HEK293 (cell line): ENCODE results near the gene RCC1.

Experiments used
- CTCF ChIA-PET: fragments of 350-600 bp; formaldehyde crosslinking; extraction: SDS; loops from one replicate; lab custom pipeline; 2021; ENCODE audit warnings: antibody characterized with exemption; lab: Yijun Ruan, JAX
- POLR2A ChIA-PET: fragments of 300-600 bp; formaldehyde crosslinking; extraction: SDS; loops from one replicate; lab custom pipeline; 2020; ENCODE audit warnings: antibody characterized with exemption, inconsistent platforms; lab: Yijun Ruan, JAX
- H3K27ac ChIP-seq: fragments of 200-500 bp; sonication (Bioruptor generic); 2 replicates; pipeline ENCODE4 v1.5.1; 2014; ENCODE audit warnings: low read depth, low read length, control low read depth, inconsistent platforms; ENCODE audit errors: extremely low read depth
- H3K36me3 ChIP-seq, 2 experiments: fragments of 200-500 bp in 1 of 2; sonication (Bioruptor generic) in 1 of 2; 1 replicate in 1 of 2; 2 replicates in 1 of 2; pipeline ENCODE4 v1.5.1; 2014 to 2017; ENCODE audit warnings: inconsistent platforms in 2 of 2, low read length in 2 of 2; ENCODE audit not compliant: control insufficient read depth in 2 of 2, insufficient read depth in 1 of 2
- H3K4me1 ChIP-seq: fragments of 200-500 bp; sonication (Bioruptor generic); 2 replicates; pipeline ENCODE4 v1.5.1; 2014; ENCODE audit warnings: mild to moderate bottlenecking, low read length, inconsistent platforms; ENCODE audit not compliant: control insufficient read depth, insufficient read depth
- H3K4me3 ChIP-seq: 2 replicates; pipeline ENCODE4 v1.5.1; 2011; ENCODE audit warnings: low read depth, mild to moderate bottlenecking, control low read depth, low read length, moderate library complexity
- H3K9me3 ChIP-seq: fragments of 200-500 bp; sonication (Bioruptor generic); 2 replicates; pipeline ENCODE4 v1.5.1; 2014; ENCODE audit warnings: low read depth, low read length, inconsistent platforms; ENCODE audit not compliant: control insufficient read depth, insufficient read depth
- CTCF ChIP-seq: fragments of 450-650 bp; formaldehyde crosslinking; IDR thresholded peaks from 2 replicates; pipeline ENCODE4 v1.5.1; 2016; ENCODE audit warnings: missing biosample characterization, missing genetic modification characterization
- EGR2 ChIP-seq: fragments of 450-650 bp; formaldehyde crosslinking; IDR thresholded peaks from 2 replicates; pipeline ENCODE4 v1.5.1; 2016; ENCODE audit warnings: low read depth, missing biosample characterization, missing genetic modification characterization
- IKZF3 ChIP-seq: fragments of 450-650 bp; IDR thresholded peaks from 2 replicates; pipeline ENCODE4 v1.5.0; 2018; ENCODE audit warnings: missing biosample characterization, mild to moderate bottlenecking, missing genetic modification characterization, moderate library complexity
- KLF8 ChIP-seq: fragments of 450-650 bp; formaldehyde crosslinking; IDR thresholded peaks from 2 replicates; pipeline ENCODE4 v1.5.1; 2016; ENCODE audit warnings: missing biosample characterization, missing genetic modification characterization
- MYNN ChIP-seq: fragments of 450-650 bp; formaldehyde crosslinking; IDR thresholded peaks from 2 replicates; pipeline ENCODE4 v1.5.1; 2016; ENCODE audit warnings: missing biosample characterization, missing genetic modification characterization, borderline replicate concordance
- OSR2 ChIP-seq: fragments of 450-650 bp; formaldehyde crosslinking; IDR thresholded peaks from 2 replicates; pipeline ENCODE4 v1.5.1; 2016; ENCODE audit warnings: missing biosample characterization, missing genetic modification characterization
- PATZ1 ChIP-seq: fragments of 450-650 bp; formaldehyde crosslinking; IDR thresholded peaks from 2 replicates; pipeline ENCODE4 v1.5.1; 2016; ENCODE audit warnings: missing biosample characterization, missing genetic modification characterization
- ZBTB21 ChIP-seq: fragments of 450-650 bp; formaldehyde crosslinking; IDR thresholded peaks from 2 replicates; pipeline ENCODE4 v1.5.1; 2017; ENCODE audit warnings: missing biosample characterization, missing genetic modification characterization
- ZBTB49 ChIP-seq: fragments of 450-650 bp; formaldehyde crosslinking; IDR thresholded peaks from 2 replicates; pipeline ENCODE4 v1.5.1; 2016; ENCODE audit warnings: missing biosample characterization, missing genetic modification characterization, low read depth
- ZNF10 ChIP-seq: fragments of 450-650 bp; formaldehyde crosslinking; IDR thresholded peaks from 2 replicates; pipeline ENCODE4 v1.5.1; 2017; ENCODE audit warnings: missing biosample characterization, missing genetic modification characterization
- ZNF16 ChIP-seq: fragments of 450-650 bp; formaldehyde crosslinking; IDR thresholded peaks from 2 replicates; pipeline ENCODE4 v1.5.1; 2016; ENCODE audit warnings: low read depth, missing biosample characterization, missing genetic modification characterization
- ZNF18 ChIP-seq: fragments of 450-650 bp; formaldehyde crosslinking; IDR thresholded peaks from 2 replicates; pipeline ENCODE4 v1.5.1; 2016; ENCODE audit warnings: missing biosample characterization, missing genetic modification characterization
- ZNF19 ChIP-seq: fragments of 450-650 bp; formaldehyde crosslinking; IDR thresholded peaks from 2 replicates; pipeline ENCODE4; 2016; ENCODE audit warnings: missing biosample characterization, missing genetic modification characterization, low read depth
- ZNF2 ChIP-seq: fragments of 450-650 bp; formaldehyde crosslinking; IDR thresholded peaks from 2 replicates; pipeline ENCODE4 v1.5.1; 2016; ENCODE audit warnings: missing biosample characterization, missing genetic modification characterization
- ZNF324 ChIP-seq: fragments of 450-650 bp; formaldehyde crosslinking; IDR thresholded peaks from 2 replicates; pipeline ENCODE4 v1.5.1; 2016; ENCODE audit warnings: missing biosample characterization, missing genetic modification characterization
- ZNF354C ChIP-seq: fragments of 450-650 bp; formaldehyde crosslinking; IDR thresholded peaks from 2 replicates; pipeline ENCODE4 v1.5.1; 2016; ENCODE audit warnings: missing biosample characterization, missing genetic modification characterization, low read depth, borderline replicate concordance
- ZNF391 ChIP-seq: fragments of 450-650 bp; formaldehyde crosslinking; IDR thresholded peaks from 2 replicates; pipeline ENCODE4 v1.5.1; 2016; ENCODE audit warnings: low read depth, missing biosample characterization, missing genetic modification characterization, borderline replicate concordance
- ZNF394 ChIP-seq: fragments of 450-650 bp; formaldehyde crosslinking; IDR thresholded peaks from 2 replicates; pipeline ENCODE4 v1.5.1; 2016; ENCODE audit warnings: missing biosample characterization, missing genetic modification characterization, mild to moderate bottlenecking, moderate library complexity, borderline replicate concordance
- ZNF426 ChIP-seq: fragments of 450-650 bp; formaldehyde crosslinking; IDR thresholded peaks from 2 replicates; pipeline ENCODE4 v1.5.1; 2017; ENCODE audit warnings: missing biosample characterization, missing genetic modification characterization, mild to moderate bottlenecking, inconsistent platforms, moderate library complexity
- ZNF654 ChIP-seq: fragments of 450-650 bp; formaldehyde crosslinking; IDR thresholded peaks from 2 replicates; pipeline ENCODE4 v1.5.1; 2016; ENCODE audit warnings: low read depth, missing biosample characterization, missing genetic modification characterization
- ZNF658 ChIP-seq: fragments of 450-650 bp; formaldehyde crosslinking; IDR thresholded peaks from 2 replicates; pipeline ENCODE4; 2016; ENCODE audit warnings: missing biosample characterization, missing genetic modification characterization
- ZNF747 ChIP-seq: fragments of 450-650 bp; formaldehyde crosslinking; IDR thresholded peaks from 2 replicates; pipeline ENCODE4 v1.5.1; 2016; ENCODE audit warnings: missing biosample characterization, missing genetic modification characterization
- ZNF785 ChIP-seq: fragments of 450-650 bp; formaldehyde crosslinking; IDR thresholded peaks from 2 replicates; pipeline ENCODE4 v1.5.1; 2016; ENCODE audit warnings: missing biosample characterization, missing genetic modification characterization
- ZNF791 ChIP-seq: fragments of 450-650 bp; formaldehyde crosslinking; IDR thresholded peaks from 2 replicates; pipeline ENCODE4 v1.5.1; 2016; ENCODE audit warnings: missing biosample characterization, missing genetic modification characterization
- ZSCAN23 ChIP-seq: fragments of 450-650 bp; formaldehyde crosslinking; IDR thresholded peaks from 2 replicates; pipeline ENCODE4 v1.5.1; 2016; ENCODE audit warnings: missing biosample characterization, missing genetic modification characterization
- ZSCAN4 ChIP-seq: fragments of 450-650 bp; formaldehyde crosslinking; IDR thresholded peaks from 2 replicates; pipeline ENCODE4 v1.5.1; 2017; ENCODE audit warnings: missing biosample characterization, missing genetic modification characterization
- TF ChIP-seq, protein P1 (sequence below): fragments of 450-650 bp; formaldehyde crosslinking; IDR thresholded peaks from 2 replicates; pipeline ENCODE4 v1.5.1; 2016; ENCODE audit warnings: missing biosample characterization, missing genetic modification characterization

Gene RCC1

GRCh38 chr1:28577738-28578536 lies 72.1 kb downstream of the RCC1 start:
- no peak overlapping the region for H3K4me3 ChIP-seq
- ChIA-PET CTCF (interaction anchor here (0.6 kb wide), 1 partner anchor 109 kb away, joined by 3 read pairs; no protein-coding TSS in a partner anchor), POLR2A (interaction anchor here (0.8 to 2.6 kb wide), 4 partner anchors 13 to 65 kb away, joined by 3 to 11 read pairs (median 4); partner anchors contain the start of genes TAF12 and TRNAU1AP)
- peaks cover 30 to 61% of the 10 kb centered on the region in 2 experiments for H3K36me3 ChIP-seq
- H3K9me3 ChIP-seq: no peaks in the 10 kb centered on the region
- H3K27ac ChIP-seq: no peak overlapping the region
- H3K4me1 ChIP-seq: no peaks in the 10 kb centered on the region; the same call in 1 of the 2 replicates
- TF ChIP-seq ZNF16 (tag by site-specific recombination) (no peak), ZNF19 (tag by site-specific recombination) (no peak), ZSCAN23 (no peak), ZNF747 (no peak), ZNF785 (no peak), MYNN (tag by site-specific recombination) (no peak), EGR2 (tag by site-specific recombination) (no peak), ZNF791 (no peak), ZNF18 (tag by site-specific recombination) (no peak), ZSCAN4 (tag by site-specific recombination) (no peak), ZBTB49 (no peak), CTCF (tag by site-specific recombination) (no peak), ZBTB21 (no peak), ZNF391 (tag by site-specific recombination) (no peak), ZNF2 (tag by site-specific recombination) (0 out of 2 replicates have a peak, but pooled peaks have one; percentile 19), ZNF654 (tag by site-specific recombination) (no peak), ZNF658 (tag by site-specific recombination) (no peak), ZNF426 (tag by site-specific recombination) (no peak), KLF8 (tag by site-specific recombination) (0 out of 2 replicates have a peak, but pooled peaks have one; percentile 23), ZNF324 (tag by site-specific recombination) (no peak), IKZF3 (tag by site-specific recombination) (peak; percentile 37; the same call in 1 of the 2 replicates), ZNF10 (peak; percentile 14; the same call in 1 of the 2 replicates), PATZ1 (no peak), ZNF354C (tag by site-specific recombination) (no peak), ZNF394 (tag by site-specific recombination) (no peak), OSR2 (tag by site-specific recombination) (no peak)
- TF ChIP-seq, protein P1, sequence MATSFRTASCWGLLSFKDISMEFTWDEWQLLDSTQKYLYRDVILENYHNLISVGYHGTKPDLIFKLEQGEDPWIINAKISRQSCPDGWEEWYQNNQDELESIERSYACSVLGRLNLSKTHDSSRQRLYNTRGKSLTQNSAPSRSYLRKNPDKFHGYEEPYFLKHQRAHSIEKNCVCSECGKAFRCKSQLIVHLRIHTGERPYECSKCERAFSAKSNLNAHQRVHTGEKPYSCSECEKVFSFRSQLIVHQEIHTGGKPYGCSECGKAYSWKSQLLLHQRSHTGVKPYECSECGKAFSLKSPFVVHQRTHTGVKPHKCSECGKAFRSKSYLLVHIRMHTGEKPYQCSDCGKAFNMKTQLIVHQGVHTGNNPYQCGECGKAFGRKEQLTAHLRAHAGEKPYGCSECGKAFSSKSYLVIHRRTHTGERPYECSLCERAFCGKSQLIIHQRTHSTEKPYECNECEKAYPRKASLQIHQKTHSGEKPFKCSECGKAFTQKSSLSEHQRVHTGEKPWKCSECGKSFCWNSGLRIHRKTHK (tag by site-specific recombination): no peak
